HG03064 (cell line): ENCODE results near the gene SATB1.

ENCODE experiments used
- ATAC-seq: cut with Tn5 transposase; IDR thresholded peaks from one replicate; pipeline ENCODE4 v1.9.1; 2021; ENCODE audit warnings: low read depth; ENCODE audit not compliant: unreplicated experiment

Gene SATB1

GRCh38 chr3:18402239-18402799 lies 22.8 kb downstream of the SATB1 start:
- no peak for ATAC-seq

GRCh38 chr3:18401300-18401961 lies 23.7 kb downstream of the SATB1 start:
- no peak for ATAC-seq

GRCh38 chr3:18398448-18398847 lies 26.7 kb downstream of the SATB1 start:
- no peak for ATAC-seq

GRCh38 chr3:18396428-18396827 lies 28.7 kb downstream of the SATB1 start:
- no peak for ATAC-seq

- ATAC-seq, result no peak
These were observed 30.6 kb downstream of the SATB1 start for GRCh38 chr3:18394384-18394995.

GRCh38 chr3:18393906-18394305 lies 31.2 kb downstream of the SATB1 start:
- ATAC-seq, result no peak

- no peak for ATAC-seq
These were observed 35.0 kb downstream of the SATB1 start for GRCh38 chr3:18390024-18390660.

GRCh38 chr3:18389108-18389733 lies 35.9 kb downstream of the SATB1 start:
- ATAC-seq, result no peak

GRCh38 chr3:18386274-18386890 lies 38.8 kb downstream of the SATB1 start:
- no peak for ATAC-seq

GRCh38 chr3:18385706-18386105 lies 39.4 kb downstream of the SATB1 start:
- no peak for ATAC-seq

- ATAC-seq, result no peak
These were observed 42.3 kb downstream of the SATB1 start for GRCh38 chr3:18382760-18383369.

GRCh38 chr3:18379647-18380046 lies 45.5 kb downstream of the SATB1 start:
- no peak for ATAC-seq

- ATAC-seq, result no peak
These were observed 46.9 kb downstream of the SATB1 start for GRCh38 chr3:18378218-18378617.

GRCh38 chr3:18376682-18377081 lies 48.5 kb downstream of the SATB1 start:
- no peak for ATAC-seq

GRCh38 chr3:18372786-18373405 lies 52.2 kb downstream of the SATB1 start:
- ATAC-seq, result no peak

- ATAC-seq, result no peak
These were observed 54.5 kb downstream of the SATB1 start for GRCh38 chr3:18370672-18371071.

GRCh38 chr3:18369551-18370185 lies 55.5 kb downstream of the SATB1 start:
- no peak for ATAC-seq

GRCh38 chr3:18366258-18366657 lies 58.9 kb downstream of the SATB1 start:
- no peak for ATAC-seq

GRCh38 chr3:18363338-18363737 lies 61.8 kb downstream of the SATB1 start:
- no peak for ATAC-seq
